GM18909 (cell line): ENCODE measurements around the gene GATAD2A.
A peak's percentile ranks its signal among the peaks of the same experiment; 100 is the strongest.
"Not testable (repeated sequence)": the region's sequence is repeated elsewhere in the genome, so short reads cannot be mapped to it uniquely, and the experiment has no call there.

Source experiments
- ATAC-seq: cut with Tn5 transposase; IDR thresholded peaks from one replicate; pipeline ENCODE4 v1.9.1; 2021; ENCODE audit warnings: mild to moderate bottlenecking; ENCODE audit not compliant: unreplicated experiment, poor library complexity

The GATAD2A gene

DNA sequence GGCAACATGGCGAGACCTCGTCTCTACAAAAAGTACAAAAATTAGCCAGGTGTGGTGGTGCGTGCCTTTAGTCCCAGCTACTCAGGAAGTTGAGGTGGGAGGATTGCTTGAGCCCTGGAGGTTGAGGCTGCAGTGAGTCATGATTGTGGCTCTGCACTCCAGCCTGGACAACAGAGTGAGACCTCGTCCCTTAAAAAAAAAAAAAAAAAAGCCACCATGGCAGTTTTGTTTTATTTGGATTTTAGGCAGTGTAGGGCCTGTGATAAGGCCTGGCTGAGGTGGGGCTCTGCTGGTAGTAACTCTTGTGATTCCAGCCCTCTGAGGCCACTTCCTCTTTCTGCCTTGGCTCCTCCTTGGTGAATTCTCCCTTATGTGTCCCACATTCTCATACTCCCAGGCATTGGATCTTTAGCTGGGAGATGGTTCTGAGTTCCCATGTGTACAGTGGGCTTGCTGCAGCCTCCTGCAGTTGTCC lies 39.2 kb downstream of the GATAD2A start:
- no peak for ATAC-seq

DNA sequence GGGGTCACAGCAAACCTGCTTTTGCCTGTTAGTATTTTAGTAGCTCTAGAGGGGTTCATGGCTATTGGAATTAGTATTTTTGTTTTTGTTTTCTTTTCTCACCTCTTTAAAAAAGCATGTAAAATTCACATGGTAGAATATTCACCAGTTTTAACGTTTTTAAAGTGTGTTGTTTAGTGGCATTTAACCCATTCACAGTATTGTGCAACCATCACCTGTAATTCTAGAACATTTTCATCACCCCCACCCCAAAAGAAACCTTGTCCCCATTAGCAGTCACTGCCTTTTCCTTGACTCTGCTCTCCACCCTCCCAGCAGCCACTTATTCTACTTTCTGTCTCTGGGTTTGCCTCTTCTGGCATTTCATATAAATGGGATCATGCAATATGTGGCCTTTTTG lies 39.8 kb downstream of the GATAD2A start:
- no peak for ATAC-seq

GRCh38 chr19:19445911-19446361 lies 40.5 kb downstream of the GATAD2A start:
- no peak for ATAC-seq

- no peak for ATAC-seq
These were observed 41.4 kb downstream of the GATAD2A start for GRCh38 chr19:19446655-19447437.

DNA sequence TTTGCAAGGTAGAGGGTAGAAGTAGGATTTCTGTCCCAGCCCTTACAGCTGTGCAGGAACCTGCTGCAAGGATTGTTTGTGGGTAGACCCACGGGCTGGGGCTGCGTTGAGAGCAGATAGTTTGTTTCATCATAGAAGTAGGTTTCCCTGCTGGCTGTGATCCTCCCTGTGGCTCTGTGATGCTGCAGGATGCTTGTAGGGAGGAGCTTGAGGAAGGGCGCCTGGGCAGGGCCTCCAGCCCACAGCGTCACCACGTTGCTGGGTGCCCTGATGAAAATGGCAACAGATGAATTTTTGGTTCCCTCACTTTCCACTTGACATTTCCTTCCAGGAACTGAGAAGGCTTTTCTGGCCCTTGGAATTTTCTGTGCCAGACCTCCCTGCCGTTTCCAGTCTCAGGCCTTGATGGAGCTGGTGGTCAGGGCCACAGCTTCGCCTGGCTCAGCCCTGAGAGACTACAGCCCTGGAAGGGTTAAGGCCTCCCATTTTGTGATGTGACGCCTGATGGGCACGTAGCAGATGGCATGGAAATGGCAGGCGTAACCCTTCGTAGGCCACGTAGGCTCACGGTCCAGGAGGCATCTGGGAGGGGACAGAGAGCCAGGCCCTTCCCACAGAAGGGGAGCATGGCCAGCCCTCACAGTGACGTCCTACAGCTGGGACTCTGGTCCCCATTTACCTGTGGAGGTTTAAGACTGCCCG lies 42.2 kb downstream of the GATAD2A start:
- ATAC-seq = no peak

- ATAC-seq = no peak
These were observed 42.7 kb downstream of the GATAD2A start for GRCh38 chr19:19448238-19448544.

DNA sequence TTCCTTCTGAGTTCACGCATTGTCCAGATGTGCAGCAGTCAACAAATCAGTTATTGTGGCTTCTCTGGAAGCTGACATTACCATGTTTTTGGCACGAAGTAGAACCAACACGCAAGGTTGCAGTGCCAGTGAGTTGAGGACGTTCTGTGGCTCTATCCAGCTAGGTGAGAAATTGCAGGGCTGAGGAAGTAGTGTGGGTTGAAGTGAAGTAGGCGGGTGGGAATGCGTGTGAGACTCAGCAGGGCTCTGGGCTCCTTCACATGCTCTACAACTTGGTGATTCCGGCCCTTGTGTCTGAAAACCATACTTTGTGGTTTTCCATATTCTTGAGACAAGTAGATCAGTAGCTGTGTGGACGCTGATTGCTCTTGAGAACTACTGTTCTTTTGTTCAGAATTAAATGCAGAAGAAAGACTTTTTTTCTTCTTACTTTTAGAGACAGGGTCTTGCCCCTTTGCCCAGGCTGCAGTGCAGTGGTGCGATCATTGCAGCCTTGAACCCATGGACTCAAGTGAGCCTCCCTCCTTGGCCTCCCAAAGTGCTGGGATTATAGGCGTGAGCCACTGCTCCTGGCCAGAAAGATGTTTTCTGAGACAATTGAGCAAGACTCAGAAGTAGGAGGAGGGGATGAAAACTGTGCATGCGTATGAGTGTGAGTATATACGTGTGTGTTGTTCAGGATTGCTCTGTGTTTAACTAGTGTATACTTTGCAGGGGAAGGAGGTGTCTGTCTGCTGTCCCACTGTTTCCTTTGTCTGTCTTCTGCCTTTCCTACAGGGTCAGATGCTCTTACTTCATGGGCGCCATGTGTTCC lies 46.2 kb downstream of the GATAD2A start:
- ATAC-seq = peak; percentile 69

DNA sequence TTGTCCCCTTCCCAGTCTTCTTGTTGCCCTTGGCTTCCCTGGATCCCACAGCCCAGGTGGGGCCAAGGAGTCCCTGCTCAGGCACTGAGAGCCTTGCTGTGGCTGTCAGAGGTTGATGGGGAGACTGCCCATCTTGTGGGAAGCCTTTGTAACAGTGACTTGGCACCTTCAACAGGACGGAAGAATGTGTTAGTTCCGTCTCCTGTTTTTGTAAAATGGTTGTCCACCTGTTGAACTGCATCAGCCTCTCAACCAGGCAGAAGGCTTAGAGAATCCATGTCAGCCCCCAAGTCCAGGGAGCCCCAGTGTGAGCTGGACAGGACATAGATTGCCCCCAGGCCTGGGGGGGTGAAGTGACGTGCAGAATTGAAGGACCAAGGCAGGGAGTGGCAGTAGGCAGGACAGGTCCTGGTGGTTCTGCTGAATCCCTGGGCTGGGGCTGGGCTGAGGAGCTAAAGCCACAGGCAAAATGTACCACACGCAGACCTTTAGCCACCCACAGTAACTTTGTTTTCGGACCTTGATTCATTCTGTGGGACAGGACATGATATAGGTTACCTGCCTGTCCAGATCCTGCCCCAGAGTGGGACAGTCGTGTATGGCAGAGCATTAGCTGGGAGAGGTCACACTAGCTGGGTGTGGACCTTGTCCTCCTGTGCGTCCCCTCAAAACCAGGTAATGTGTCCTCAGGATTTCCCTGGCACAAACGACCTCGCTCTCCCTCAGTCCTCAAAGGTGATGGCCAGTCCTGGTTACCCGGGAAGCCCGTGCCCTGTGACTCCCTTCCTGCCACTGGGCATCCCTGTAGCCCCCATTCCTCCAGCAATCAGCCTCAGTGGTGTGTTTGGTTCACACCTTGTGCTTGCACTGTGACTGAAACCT lies 47.0 kb downstream of the GATAD2A start:
- ATAC-seq = no peak

GRCh38 chr19:19453125-19453454 lies 47.6 kb downstream of the GATAD2A start:
- no peak for ATAC-seq

- not testable (repeated sequence) for ATAC-seq
These were observed 49.9 kb downstream of the GATAD2A start for GRCh38 chr19:19455166-19455919.

GRCh38 chr19:19457671-19458070 lies 52.2 kb downstream of the GATAD2A start:
- ATAC-seq = no peak

DNA sequence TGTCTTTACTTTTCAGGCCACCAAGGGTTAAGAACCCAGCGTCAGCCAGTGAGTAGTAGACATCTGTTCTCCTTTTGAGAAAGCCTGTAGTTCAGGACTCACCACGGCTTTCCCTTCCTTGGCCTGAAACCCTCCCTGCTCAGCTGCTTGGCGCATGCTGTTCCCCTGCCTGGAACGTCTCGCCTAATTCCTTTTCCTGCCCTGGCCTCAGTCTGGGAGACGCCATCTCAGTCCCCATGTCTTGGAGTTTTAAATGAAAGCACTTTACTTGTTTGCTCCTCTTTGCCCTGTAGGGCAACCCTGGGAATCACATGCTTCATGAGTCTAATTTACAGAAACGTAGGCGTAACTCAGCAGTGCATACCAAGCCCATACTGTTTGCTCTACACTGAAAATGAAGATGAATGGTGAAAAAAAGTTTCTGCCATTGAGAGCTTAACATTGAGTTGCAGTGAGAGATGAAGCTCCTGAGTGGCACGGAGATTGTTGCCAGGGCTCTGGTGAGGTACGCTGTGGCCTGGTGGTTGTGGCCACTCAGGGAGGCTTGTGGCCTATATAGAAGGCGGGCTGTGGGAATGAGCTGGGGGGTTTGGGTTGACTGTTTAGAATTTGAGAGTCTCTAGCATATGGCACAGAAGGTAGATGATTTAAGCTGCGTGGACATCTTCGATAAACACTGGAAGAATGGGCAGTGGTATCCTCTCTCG lies 52.8 kb downstream of the GATAD2A start:
- ATAC-seq = no peak

DNA sequence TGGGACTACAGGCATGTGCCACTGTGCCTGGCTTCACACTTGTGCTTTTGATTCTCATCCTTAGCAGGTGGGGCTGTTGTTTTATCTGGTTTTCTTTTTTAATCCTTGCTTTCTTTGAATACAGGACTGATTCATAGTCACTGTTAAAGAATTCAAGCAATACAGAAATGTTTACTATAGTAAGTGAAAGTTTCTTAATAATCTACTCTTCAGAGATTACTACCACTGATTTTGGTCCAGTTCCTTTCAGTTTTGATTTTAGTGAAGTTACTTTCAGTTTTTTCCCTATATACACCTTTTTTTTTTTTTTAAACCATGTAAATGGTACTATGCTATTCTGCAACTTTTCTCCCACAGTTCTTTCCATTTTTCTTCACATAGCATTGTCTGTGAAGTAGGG lies 53.6 kb downstream of the GATAD2A start:
- no peak for ATAC-seq

DNA sequence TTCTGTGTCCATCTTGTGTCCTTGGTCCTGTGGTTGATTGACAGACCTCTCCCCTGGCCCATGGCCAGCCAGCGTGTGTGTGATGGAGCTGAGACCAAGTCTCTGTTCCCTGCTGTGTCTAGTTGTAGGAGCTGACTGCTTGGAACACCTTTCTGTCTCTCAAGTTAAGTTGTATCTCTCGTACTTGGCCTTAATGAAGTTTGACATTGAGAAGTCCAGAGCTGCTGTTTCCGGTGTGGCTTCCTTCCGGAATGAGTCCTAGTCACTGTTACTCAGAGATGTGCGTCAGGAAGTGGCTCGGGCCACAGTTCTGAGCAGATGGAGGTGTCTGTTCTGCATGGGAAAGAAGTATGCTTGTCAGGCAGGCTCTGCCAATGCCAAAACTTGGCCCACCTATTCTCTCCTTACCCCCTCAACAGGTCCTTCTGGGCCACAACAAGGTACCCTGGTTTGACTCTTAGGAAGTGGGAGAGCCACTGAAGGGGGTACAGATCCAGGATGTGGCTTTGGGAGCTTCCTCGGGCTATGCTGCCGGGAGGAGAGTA lies 54.3 kb downstream of the GATAD2A start:
- peak; percentile 58 for ATAC-seq

- peak; percentile 29 for ATAC-seq
These were observed 54.8 kb downstream of the GATAD2A start for GRCh38 chr19:19460258-19460731.

- ATAC-seq = peak; percentile 57
These were observed 55.3 kb downstream of the GATAD2A start for GRCh38 chr19:19460761-19461265.

DNA sequence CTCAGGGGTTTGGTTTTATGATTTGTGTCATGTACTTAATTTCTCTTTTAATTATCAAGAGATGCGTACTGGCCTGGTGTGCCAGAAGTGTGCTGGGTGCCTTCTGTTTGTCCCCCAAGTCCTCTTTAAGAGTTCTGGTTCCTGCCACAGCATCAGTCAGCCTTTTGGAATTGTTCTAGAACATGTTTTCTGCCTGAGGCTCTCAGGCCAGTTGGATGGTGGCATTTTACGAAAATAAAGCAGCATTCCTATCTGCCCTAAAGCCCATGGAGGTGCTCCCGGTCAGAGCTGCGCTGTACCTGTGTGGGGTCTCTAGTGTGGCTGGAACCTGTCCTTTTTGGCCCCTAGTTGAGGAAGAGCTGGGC lies 55.8 kb downstream of the GATAD2A start:
- ATAC-seq = no peak
